ENCODE measurements around the gene PARD3.

DNA sequence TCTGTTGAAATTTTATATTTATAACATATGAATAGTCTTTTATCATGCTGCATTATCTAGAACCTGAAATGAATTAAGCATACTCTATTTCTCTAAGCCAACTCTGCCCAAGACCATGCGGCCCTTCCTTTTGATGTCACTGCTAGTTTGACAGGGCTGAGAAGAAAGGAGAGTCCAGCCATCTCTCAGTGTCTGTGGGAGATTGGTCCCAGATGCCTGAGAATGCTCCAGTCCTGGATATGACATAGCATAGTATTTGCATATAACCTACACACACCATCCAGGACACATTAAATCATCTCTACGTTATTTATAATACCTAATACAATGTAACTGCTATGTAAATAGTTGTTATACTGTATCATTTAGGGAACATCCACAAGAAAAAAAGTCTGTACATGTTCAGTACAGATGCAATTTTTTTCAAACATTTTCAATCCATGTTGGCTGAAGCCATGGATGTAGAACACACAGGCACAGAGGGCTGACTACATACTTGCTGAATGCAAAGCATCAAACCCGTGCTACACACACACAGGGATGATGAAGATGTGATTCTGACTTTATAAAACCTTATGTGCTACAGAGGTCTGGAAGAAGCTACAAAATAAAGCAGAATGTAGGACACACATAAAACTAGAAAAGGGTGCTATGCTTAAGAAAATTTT, 315.4 kb downstream of the PARD3 start:
- TF ChIP-seq, protein P1, sequence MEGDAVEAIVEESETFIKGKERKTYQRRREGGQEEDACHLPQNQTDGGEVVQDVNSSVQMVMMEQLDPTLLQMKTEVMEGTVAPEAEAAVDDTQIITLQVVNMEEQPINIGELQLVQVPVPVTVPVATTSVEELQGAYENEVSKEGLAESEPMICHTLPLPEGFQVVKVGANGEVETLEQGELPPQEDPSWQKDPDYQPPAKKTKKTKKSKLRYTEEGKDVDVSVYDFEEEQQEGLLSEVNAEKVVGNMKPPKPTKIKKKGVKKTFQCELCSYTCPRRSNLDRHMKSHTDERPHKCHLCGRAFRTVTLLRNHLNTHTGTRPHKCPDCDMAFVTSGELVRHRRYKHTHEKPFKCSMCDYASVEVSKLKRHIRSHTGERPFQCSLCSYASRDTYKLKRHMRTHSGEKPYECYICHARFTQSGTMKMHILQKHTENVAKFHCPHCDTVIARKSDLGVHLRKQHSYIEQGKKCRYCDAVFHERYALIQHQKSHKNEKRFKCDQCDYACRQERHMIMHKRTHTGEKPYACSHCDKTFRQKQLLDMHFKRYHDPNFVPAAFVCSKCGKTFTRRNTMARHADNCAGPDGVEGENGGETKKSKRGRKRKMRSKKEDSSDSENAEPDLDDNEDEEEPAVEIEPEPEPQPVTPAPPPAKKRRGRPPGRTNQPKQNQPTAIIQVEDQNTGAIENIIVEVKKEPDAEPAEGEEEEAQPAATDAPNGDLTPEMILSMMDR (IDR thresholded peaks at IDR 0.05) = no peak
- TF ChIP-seq EP300 (IDR thresholded peaks at IDR 0.05; ENCODE audit: low read depth) = no peak
